Measurements from ENCODE around the gene ASGR2.

- TF ChIP-seq CTCF (IDR thresholded peaks at IDR 0.05) (no peak), POLR2A (IDR thresholded peaks at IDR 0.05) (no peak)
Observed at GRCh38 chr17:7133916-7134315, 19.3 kb upstream of the ASGR2 start.

Measured in thyroid gland (tissue), 4 donors.